ENCODE measurements around the gene SLC25A47.
"Not testable (repeated sequence)": the region's sequence is repeated elsewhere in the genome, so short reads cannot be mapped to it uniquely, and the experiment has no call there.

Gene SLC25A47

DNA sequence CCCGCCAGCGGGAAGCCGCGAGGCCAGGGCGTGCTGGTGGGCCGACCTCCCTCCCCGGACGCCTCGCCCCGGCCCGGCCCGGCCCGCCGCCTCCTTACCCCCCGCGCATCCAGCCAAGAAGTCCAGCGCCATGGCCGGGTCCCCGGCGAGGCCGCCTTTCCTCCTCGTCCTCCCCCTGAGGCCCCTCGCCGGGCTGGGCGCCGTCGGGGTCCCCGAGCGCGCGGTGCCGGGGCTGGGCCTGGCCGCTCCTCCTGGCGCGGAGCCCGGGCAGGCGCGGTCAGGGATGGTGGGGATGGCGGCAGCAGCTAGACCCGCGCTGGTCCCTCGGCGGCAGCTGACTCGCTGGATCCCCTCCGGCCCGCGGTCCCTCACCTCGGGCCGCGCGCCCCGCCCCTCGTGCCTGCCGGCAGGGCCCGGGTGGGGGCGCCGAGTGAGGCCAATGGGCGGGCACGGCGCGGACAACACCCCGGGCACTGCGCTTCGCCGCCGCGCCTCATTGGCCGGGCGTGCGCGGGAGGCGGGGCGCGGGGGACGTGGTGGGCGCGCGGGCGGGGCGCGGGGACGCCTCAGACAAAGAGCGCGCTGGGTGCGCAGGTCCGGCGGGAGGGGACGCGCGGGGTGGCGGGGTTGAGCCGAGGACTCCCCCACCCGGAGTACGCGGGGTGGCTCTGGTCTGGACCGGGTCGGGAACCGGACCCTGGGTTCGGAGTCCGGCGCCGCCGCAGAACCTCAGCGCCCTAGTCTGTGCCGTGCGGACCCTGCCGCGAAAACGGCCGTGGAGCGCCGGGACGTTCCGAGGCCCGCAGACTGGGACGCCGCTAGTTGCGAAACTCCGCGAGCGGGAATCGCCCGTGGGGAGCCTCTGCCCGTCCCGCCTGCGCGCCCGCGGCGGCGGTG, 16.8 kb upstream of the SLC25A47 start, which contains the start of gene SLC25A29:
SLC25A29 (minus strand) TSS at position 344 of the 897 bp plus-strand sequence; CDS start at position 132, 212 bp downstream.
- DNase-seq, result peak; percentile 73

DNA sequence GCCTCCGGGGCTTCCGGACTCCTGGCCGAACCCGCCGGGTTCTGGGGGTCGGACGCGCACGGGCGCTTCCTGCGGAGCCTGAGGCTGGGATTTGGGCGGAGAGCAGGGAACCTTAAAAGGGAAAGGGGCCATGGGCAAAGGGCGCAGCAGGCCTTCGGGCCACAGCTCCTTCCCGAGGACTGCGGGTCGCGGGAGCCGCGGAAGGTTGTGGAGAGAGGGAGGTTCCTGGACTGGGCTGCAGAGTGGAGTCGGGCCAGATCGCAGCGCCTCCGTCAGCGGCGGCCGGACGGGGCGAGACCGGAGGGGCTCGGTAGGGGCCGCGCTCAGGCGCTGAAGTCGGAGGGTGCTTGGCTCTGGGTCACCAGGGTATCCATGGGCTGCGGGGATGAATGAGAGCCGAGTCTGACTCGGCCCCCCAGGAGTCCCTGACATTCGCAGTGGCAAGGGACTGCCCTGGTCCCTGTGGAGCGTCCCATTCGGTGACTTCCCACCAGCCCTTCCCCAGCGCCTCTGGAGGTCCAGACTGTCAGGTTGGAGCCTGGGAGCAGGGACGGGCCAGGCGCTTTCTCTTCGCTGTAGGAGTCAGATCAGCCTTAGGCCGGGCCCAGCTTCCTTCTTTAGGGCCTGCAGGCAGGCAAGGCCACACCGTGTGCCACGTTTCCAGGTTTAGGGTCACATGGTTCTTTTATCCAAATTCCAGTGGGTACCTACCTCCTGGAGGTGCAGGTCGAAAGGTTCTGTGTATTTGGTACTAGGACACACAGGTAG, 16.0 kb upstream of the SLC25A47 start:
- no peak for DNase-seq

DNA sequence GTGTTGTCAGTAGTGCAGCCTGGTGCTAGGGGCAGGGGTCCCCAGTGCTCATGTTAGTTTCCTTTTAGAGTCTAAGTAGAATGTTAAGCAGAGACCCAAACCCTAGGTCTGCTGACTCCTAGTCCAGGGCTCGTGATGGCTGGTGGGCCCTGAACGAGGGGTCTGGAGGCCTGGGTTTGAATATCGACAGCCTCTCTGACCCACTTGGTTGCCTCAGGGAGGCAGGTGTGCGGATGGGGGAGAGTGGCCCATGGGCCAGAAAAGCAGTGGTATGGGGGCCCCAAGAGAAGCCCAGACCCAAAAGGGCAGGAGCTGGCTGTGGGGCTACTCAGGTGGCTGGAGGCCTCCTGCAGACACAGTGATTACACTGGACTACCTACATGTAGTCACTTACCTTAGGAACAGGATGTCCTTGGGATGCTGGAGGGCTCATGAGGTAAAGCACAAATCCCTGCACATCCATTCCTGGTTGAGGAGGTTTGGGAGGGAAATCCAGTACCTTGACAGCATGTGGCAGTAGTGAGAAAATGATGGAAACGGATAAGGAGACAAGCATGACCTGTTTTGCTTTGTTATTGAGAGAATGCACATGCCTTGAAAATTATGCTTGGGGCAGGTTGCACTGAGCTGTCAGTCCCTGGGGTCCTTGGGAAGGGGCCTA, 15.2 kb upstream of the SLC25A47 start:
- DNase-seq, result no peak

DNA sequence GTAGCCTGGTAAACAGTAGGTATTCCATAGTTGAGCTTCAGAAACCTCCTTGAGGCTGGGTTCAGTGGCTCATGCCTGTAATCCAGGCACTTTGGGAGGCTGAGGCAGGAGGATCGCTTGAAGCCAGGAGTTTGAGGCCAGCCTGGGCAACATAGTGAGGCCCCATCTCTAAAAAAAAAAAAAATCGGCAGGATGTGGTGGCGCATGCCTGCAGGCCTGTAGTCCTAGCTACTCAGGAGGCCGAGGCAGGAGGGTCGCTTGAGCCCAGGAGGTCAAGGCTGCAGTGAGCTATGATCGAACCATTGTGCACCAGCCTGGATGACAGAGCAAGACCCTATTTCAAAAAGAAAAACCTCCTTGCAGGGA, 14.7 kb upstream of the SLC25A47 start:
- not testable (repeated sequence) for DNase-seq

DNA sequence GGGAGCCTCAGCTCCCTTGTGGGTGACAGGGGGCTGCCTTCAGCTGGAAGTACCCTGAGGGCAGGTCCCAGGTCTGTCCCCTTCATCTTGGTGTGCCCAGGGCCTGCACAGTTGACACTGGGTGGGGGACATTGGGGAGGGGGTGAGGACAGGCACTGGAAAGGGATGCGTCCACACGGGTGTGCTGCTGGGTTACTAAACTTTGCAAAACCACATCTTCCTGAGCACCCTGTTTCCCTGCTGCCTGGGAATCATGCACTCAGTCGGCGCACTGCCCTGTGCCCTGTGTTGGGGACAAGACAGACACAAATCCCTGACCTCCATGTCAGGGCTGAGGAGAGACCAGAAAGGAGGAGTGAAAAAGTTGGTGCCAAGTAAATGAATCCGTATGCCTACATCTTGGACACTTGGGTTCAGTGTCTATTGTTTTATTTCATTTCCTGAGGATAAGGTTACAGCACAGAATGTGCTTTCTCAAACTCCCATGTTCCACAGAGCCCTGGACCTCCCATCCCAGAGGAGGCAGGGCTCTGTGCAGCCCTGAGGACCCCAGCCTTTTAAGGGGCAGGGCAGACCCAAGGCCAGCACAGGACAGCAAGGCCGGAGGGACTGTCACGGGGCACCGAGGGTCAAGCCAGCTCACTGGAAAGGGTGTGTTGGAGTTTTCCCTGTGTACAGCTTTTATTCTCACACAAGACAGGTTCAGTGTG, 14.0 kb upstream of the SLC25A47 start:
- no peak for DNase-seq

DNA sequence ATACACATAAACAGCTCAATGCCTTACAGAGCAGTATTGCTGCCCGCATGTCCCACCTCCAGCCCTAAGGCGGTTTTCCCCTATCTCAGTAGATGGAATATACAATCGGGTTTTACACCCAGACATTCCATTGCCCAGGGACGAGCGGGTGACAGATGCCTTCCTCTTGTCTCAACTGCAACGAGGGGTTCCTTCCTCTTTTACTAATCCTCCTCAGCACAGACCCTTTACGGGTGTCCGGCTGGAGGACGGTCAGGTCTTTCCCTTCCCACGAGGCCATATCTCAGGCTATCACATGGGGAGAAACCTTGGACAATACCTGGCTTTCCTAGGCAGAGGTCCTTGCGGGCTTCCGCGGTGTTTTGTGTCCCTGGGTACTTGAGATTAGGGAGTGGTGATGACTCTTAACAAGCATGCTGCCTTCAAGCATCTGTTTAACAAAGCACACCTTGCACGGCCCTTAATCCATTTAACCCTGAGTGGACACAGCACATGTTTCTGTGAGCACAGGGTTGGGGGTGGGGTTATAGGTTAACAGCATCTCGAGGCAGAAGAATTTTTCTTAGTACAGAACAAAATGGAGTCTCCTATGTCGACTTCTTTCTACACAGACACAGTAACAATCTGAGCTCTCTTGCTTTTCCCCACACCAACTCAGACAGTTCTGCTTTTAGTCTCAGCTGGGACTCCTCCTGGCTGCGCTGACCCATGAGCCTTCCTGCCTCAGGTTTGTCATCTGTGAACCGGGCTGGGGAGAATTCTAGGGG, 10.8 kb upstream of the SLC25A47 start:
- not testable (repeated sequence) for DNase-seq

DNA sequence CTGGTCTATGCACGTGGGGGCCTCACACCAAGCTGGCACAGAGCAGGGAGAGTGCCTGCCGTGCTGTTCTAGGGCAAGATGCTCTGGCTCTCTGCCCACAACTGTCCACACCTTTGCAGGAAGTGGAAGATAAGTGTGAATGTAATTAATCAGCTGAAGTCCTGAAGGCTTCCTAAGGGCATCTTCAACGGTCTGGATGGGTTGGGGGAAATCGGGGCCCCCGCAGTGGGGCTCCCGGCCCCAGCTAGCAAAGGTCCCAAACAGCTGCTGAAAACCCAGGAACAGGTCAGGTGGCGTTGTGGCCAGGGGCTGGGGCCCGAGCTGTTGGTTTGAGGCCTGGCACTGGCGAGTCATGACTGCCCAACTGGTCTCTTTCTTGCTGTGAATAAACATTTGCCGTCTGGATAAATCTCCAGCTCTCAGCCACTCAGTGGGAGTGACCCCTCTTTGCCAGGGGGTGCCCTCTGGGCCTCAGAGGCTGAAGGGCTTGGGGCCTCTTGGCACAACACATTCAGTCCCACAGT, 10.2 kb upstream of the SLC25A47 start:
- no peak for DNase-seq

DNA sequence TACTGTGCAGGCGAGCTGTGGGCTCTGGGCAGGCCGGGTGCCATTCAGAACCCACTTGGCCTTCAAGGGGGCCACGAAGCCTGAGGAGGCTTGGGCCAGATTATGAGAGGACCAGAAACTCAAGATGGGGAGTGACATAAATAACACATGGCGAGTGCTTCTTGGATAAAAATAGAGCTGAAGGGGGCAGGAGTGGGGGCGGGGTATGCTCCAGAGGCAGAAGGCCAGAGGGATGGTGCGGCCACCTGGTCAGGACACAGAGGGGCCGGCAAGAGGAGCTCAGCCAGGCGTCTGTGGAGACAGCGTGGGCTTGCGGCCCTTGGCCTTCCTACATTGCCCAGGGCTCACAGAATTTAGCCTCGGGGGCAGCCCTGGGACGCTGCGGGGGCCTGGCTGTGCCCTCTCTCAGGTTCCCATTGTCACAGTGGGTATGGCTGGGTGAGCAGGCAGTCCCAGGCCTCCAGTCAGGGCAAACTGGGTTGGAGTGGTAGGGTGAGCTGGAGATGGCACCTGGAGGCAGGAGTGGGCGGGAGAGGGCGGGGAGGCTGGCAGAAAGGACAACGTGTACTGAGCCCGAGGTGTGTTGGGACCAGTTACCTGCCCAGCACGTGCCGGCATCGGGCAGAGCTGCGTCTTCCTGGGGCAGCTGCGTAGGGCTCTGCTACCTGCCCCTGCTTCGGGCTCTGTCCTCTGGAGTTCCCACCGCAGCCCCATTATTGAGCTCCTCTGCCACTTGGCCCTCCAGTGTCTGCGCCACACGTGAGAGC, 9.5 kb upstream of the SLC25A47 start:
- DNase-seq, result no peak

DNA sequence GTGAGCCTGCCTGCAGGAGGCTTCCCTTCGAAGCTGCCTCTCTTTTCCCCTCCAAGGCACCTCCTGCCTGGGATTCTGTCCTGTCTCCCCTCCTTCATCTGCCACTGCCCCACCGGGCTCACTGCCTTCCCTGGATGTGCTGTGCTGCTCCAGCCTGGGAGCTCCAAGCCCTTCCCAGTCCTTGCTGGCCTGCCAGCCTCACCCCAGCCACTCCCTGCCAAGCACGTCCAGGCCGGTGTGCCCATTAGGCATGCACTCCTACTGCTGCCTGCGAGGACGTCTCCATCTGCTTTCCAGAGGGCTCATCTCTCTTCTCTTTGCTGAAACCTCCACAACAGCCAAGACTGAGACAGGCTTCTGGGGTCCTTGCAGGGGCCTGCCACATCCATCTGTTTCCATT, 8.4 kb upstream of the SLC25A47 start:
- no peak for DNase-seq

DNA sequence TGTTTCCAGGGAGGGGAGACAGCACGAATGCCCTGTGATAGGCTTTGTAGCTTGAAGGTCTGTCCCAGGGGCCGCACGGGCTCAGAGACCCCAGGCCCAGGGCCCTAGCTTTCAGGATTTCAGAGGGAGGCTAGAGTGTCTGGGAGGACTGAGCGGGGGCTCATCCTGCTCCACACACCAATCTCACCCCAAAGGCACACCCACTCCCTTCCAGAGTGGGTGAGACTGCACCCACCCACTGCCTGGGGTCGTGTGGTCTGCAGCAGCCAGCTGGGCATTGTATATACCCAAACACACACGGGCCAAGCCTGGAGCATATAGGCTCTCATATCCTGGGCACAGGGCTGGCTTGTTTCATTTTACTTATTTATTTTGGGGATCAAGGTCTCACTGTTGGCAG, 5.8 kb upstream of the SLC25A47 start:
- no peak for DNase-seq

DNA sequence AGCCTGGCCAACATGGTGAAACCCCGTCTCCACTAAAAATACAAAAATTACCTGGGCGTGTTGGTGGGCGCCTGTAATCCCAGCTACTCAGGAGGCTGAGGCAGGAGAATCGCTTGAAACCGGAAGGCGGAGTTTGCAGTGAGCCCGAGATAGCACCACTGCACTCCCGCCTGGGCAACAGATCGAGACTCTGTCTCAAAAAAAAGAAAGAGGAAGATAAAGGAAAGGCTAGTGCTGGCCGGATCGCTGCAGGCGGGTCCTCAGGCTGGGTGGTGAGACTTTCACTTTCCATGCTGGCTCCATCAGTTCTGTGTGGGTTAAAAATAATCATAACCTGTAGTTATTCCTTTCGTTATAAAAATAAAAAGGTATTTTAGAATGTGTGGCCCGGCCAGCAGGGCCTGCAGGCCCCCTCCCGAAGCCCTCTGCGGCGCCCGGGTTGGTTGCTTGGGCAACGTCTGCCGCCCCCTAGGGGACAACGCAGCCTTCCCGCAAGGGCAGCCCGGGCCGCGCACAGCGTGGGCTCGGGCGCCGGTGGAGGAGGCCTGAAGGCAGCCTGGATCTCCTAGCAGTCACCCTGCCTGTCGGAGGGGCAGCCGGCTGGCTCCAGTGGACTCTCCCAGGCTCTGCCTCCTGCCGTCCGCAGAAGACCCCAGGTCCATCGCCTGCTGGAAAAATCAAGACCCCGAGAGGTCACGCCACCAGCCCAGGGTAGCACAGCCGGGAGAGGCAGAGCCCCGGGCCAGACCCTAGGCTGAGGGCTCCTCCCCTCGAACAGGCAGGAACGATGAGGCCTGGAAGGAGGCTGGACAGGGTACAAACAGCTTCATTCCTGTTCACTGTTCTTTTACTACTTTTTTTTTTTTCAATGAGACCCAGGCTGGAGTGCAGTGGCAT, 5.0 kb upstream of the SLC25A47 start:
- no peak for DNase-seq

DNA sequence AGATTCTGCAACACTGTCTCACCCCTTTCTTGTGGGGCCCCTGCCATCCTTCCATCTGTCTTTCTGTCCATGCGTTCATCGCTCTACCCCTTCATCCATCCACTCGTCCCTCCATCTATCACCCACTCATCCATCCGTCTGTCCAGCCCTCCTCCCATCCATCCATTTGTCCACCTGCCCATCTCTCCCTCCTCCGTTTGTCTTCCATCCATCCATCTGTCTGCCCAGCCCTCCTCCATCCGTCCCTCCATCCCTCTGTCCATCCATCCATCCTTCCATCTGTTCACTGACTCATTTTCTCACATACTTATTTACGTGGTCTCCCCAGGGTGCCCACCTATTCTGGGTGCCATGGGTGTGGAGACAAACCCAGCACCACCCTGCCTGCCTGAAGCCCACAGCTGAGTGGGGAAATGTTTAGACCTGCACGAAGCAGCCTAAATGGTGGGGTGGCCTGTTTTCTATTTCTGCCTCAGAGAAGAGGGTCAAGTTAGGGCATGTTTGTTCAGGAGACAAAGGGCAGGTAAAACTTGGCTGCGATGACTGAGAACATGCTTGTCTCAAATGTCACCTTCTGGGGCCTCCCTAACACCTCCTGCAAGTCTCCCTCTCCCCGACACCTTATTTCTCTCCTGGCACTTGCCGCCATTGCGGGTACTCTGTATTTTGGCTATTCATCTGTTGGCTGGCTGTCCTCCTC, 2.8 kb upstream of the SLC25A47 start:
- DNase-seq, result no peak

DNA sequence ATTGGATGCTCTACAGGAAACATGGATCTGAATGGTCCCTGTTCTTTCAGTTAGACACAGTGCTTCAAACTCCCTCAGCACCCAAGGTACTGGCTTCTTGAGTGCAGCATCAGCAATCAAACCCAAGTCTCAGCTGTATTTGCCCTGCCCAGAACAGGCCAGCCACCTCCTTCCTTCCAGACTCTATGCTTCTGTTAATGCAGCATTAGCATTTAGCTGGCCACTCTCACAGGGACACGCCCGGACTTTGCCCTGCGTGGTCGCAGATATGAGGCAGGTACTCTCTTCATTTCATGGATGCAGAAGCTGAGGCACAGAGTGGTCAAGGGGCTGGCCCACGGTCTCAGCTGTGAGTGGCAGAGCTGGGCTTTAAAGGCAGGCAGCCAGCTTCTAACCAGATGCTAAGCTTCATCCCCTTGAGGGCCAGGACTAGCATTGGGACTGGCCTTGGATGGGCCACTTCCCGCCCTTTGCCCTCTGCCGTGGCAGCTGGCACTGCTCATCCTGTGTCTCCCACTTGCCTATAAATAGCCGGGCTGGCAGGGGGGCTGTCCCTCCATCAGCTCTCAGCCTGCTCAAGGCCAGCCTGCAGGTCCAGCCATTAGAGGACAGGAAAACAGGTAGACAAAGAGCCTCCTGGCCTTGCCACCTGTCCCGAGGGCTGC, 1.5 kb upstream of the SLC25A47 start:
- no peak for DNase-seq

DNA sequence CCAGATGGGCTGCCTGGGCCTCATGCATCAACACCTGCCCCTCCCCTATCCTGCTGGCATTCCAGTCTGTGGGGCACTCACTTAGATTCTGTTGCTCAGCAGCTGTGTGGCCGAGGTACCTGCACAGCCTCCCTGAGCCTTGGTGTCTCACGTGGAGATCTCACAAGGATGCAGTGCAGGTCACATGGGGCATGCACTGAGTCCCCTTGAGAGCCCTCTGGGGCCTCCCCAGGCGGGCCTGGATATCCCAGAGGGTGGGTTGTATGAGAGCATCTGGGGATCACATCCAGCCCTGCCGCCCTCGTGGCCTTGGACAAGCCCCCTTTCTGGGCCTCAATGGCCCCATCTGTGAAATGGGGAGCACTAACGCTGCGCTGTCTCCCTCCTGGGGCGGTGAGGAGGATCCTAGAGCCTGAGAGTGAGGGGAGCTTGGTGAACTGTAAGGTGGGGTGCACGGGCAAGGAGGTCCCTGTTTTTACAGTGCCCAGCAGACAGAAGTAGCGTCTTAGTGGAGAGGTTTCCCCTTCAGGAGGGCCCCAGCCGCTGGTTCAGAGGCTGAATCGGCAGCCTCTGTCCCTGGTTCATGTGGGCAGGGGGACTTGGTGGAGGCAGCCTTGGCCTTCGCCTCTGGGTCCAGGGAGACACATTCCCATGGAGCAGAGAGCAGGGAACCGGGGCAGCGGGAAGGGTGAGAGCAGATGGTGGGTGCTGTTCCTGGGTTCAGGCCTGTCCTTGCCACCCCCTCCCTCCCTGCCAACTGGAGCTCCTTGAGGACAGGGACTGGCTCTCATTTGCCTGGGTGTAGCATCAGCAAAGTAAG, 791 bp upstream of the SLC25A47 start:
- no peak for DNase-seq

DNA sequence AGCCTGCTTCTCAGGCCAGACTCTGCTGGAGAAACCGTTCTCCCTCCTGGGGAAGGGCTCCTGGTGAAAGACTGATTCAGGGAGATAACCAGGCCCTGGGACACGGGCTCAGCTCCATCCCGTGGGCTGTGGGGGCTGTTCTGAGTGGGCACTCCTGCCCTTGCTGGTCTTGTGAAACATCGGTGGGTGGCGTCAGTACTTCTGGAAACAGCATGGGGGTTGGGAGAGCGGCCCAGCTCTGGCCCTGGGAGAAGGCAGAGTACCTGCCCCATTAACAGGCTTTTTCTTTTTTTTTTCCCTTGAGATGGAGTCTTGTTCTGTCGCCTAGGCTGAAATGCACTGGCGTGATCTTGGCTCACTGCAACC, 786 bp downstream of the SLC25A47 start:
- DNase-seq, result no peak

DNA sequence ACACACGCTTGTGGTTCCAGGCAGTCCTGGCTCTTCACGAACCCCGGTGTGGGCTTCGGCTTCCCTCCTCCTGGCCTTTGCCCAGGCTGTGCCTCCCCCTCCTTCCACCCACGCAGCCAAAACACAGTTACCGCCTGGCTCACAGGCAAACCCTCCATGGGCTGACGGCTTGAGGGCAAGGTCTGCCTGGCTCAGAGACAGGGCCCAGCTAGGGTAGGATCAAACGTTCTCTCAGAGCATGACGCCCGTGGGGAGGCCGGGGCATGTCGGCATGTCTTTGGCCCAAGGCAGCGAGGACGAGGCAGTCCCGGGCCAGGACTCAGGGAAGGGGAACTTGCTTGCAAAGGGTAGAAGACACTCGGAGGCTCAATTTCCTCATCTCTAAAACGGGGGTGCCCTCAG, 2.1 kb downstream of the SLC25A47 start:
- DNase-seq, result no peak

DNA sequence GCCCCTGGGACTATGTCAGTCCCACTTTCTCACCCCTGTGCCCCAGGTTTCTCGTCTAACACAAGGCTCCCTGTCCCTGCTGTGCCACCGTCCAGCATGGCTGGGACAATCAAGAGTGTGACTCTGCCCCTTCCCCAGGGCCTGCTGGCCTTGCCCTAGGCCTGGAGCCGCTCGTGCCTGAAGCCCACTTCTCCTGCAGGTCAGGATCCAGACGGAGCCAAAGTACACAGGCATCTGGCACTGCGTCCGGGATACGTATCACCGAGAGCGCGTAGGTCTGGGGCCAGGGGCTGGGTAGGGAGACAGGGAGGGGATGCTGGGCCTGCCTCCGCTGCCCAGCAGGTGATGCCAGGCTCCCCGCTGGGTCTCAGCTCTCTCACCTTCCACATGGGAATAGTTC, 2.8 kb downstream of the SLC25A47 start:
- DNase-seq, result no peak

DNA sequence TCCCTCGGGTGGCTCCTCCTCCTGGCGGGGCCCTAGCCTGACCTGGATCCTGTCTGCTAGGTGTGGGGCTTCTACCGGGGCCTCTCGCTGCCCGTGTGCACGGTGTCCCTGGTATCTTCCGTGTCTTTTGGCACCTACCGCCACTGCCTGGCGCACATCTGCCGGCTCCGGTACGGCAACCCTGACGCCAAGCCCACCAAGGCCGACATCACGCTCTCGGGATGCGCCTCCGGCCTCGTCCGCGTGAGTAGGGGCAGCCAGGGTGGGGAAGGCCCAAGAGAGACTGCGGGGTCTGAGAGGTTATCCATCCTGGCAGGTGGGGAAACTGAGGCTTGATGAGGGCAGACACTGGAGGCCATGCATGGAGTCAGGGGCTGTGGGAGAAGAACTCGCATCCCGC, 4.0 kb downstream of the SLC25A47 start:
- no peak for DNase-seq

Measured in NCI-H2081 treated with DMSO at 0.1 percent for 48 hours (cell line).